ENCODE results near the gene ANKRD29. TPM values are rescaled to one million over a fixed set of nuclear protein-coding genes. Genes with fewer than 3 reads are reported as not detected.

The ANKRD29 gene
- total RNA-seq, 1 donor from 2014 or later, result not detected

- CTCF ChIA-PET, result interaction anchor here (0.7 kb wide), 1 partner anchor 79 kb away, joined by 3 read pairs; no protein-coding TSS in a partner anchor
Measured at GRCh38 chr18:23701544-23702064, 38.9 kb upstream of the ANKRD29 start.

GRCh38 chr18:23701017-23701416 lies 38.3 kb upstream of the ANKRD29 start:
- ATAC-seq (ENCODE audit: low read depth) (peak; percentile 37), DNase-seq (no peak)
- ChIA-PET CTCF (interaction anchor here (0.7 kb wide), 1 partner anchor 79 kb away, joined by 3 read pairs; no protein-coding TSS in a partner anchor), POLR2A (no interaction called here)
- Mint-ChIP-seq H3K27ac (no peak overlapping the region), H3K27me3 (peaks cover 17% of the 10 kb centered on the region), H3K4me3 (no peak overlapping the region), H3K36me3 (ENCODE audit: low read depth) (no peaks in the 10 kb centered on the region), H3K9me3 (no peaks in the 10 kb centered on the region), H3K4me1 (peaks cover 6% of the 10 kb centered on the region)
- no peak for TF ChIP-seq CTCF (IDR thresholded peaks at IDR 0.05)
- intact Hi-C loops (cut with micrococcal nuclease), result no loop called here

More at GRCh38 chr18:23701544-23702064, 38.9 kb upstream of the ANKRD29 start:
- H3K4me1 Mint-ChIP-seq, result peaks cover 6% of the 10 kb centered on the region
- peaks cover 17% of the 10 kb centered on the region for H3K27me3 Mint-ChIP-seq
- no peaks in the 10 kb centered on the region for H3K9me3 Mint-ChIP-seq
- TF ChIP-seq CTCF (IDR thresholded peaks at IDR 0.05), result no peak
- no peaks in the 10 kb centered on the region for H3K36me3 Mint-ChIP-seq (ENCODE audit: low read depth)
- DNase-seq, result no peak
- H3K27ac Mint-ChIP-seq, result no peak overlapping the region
- intact Hi-C loops (cut with micrococcal nuclease), result no loop called here
- POLR2A ChIA-PET, result no interaction called here
- H3K4me3 Mint-ChIP-seq, result no peak overlapping the region
- no peak for ATAC-seq (ENCODE audit: low read depth)

- Mint-ChIP-seq H3K36me3 (ENCODE audit: low read depth) (no peaks in the 10 kb centered on the region), H3K4me3 (no peak overlapping the region), H3K9me3 (no peaks in the 10 kb centered on the region), H3K27me3 (peaks cover 20% of the 10 kb centered on the region), H3K4me1 (peaks cover 6% of the 10 kb centered on the region), H3K27ac (no peak overlapping the region)
- ATAC-seq (ENCODE audit: low read depth) (no peak), DNase-seq (no peak)
- POLR2A ChIA-PET, result no interaction called here
- no peak for TF ChIP-seq CTCF (IDR thresholded peaks at IDR 0.05)
- intact Hi-C loops (cut with micrococcal nuclease), result loop anchor here (2.0 kb wide), 1 partner anchor 20 kb away; no protein-coding TSS in a partner anchor
- CTCF ChIA-PET, result no interaction called here
Measured at GRCh38 chr18:23694637-23695430, 32.1 kb upstream of the ANKRD29 start.

GRCh38 chr18:23693846-23694245 lies 31.1 kb upstream of the ANKRD29 start:
- Mint-ChIP-seq H3K27ac (no peak overlapping the region), H3K4me1 (peaks cover 10% of the 10 kb centered on the region), H3K4me3 (no peak overlapping the region), H3K27me3 (peaks cover 22% of the 10 kb centered on the region), H3K36me3 (ENCODE audit: low read depth) (no peaks in the 10 kb centered on the region), H3K9me3 (no peaks in the 10 kb centered on the region)
- TF ChIP-seq CTCF (IDR thresholded peaks at IDR 0.05), result no peak
- ATAC-seq (ENCODE audit: low read depth) (no peak), DNase-seq (no peak)
- ChIA-PET CTCF (no interaction called here), POLR2A (no interaction called here)
- intact Hi-C loops (cut with micrococcal nuclease), result loop anchor here (2.0 kb wide), 1 partner anchor 19 kb away; no protein-coding TSS in a partner anchor

GRCh38 chr18:23690505-23691068 lies 27.9 kb upstream of the ANKRD29 start:
- ATAC-seq (ENCODE audit: low read depth), result no peak
- H3K4me1 Mint-ChIP-seq, result peaks cover 10% of the 10 kb centered on the region
- TF ChIP-seq CTCF (IDR thresholded peaks at IDR 0.05), result no peak
- CTCF ChIA-PET, result interaction anchor here (0.7 kb wide), 1 partner anchor 157 kb away, joined by 3 read pairs; no protein-coding TSS in a partner anchor
- POLR2A ChIA-PET, result no interaction called here
- H3K27ac Mint-ChIP-seq, result no peak overlapping the region
- no peaks in the 10 kb centered on the region for H3K36me3 Mint-ChIP-seq (ENCODE audit: low read depth)
- peak overlapping the region; percentile 55 for H3K4me3 Mint-ChIP-seq
- no peak for DNase-seq
- intact Hi-C loops (cut with micrococcal nuclease), result no loop called here
- peaks cover 34% of the 10 kb centered on the region for H3K27me3 Mint-ChIP-seq
- H3K9me3 Mint-ChIP-seq, result no peaks in the 10 kb centered on the region

Measured in activated B cell treated with CpG ODN at 0.5 μM for 24 hours (primary cell).